Retina (tissue), 1 donor: Measurements from ENCODE around the gene FMN2.
"Not testable (repeated sequence)": the region's sequence is repeated elsewhere in the genome, so short reads cannot be mapped to it uniquely, and the experiment has no call there.

Experiments used
- DNase-seq: peaks from one replicate; pipeline ENCODE4 v3.0.0-alpha.2; 2016

FMN2 gene

GRCh38 chr1:240145120-240145519 lies 53.4 kb downstream of the FMN2 start:
- DNase-seq = no peak

DNA sequence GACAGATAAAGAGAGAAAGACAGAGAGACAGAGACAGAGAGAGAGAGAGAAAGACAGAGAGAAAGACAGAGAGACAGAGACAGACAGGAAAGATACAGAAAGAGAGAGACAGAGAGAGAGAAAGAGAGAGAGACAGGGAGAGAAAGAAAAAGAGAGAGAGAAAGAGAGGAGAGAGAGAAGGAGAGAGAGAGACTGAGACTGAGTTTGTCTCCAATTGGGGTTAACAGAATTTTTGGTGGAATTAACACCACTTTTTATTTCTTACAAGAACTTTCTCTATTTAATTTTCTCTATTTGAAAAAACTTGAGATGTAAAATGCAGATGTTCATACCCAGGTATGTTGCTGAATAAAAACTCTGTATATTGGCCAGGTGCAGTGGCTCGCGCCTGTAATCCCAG lies 56.6 kb downstream of the FMN2 start:
- no peak for DNase-seq

DNA sequence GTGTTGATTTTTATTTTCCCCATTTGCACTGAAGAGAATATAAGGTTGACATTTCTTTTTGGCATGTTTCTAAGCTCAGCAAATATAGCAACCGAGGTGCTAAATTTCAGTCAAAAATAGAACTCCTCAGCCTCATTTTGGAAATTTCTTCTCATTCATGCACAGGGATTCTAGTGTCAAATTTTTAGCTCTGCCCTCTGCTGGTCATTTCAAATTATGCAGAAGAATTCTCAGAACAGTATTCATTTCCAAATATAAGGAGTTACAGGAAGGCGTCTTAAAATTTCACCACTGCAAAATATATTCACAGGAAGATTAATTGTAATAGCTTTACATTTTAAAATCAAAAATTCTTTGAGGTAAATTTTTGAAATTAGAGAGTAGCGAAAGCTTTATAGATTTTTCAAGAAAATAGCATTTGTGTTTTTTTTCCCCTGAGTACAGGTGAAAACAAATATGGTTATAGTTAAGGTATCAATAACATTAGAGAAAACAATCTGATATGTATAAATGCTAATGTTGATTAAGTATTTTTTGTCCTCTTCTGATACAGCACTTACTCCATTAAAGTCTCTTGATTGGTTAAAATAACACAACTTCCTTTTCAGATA lies 57.9 kb downstream of the FMN2 start:
- peak; percentile 28 for DNase-seq

GRCh38 chr1:240151136-240151735 lies 59.6 kb downstream of the FMN2 start:
- DNase-seq = no peak

GRCh38 chr1:240152611-240153297 lies 61.1 kb downstream of the FMN2 start:
- DNase-seq = no peak

GRCh38 chr1:240155605-240156004 lies 63.9 kb downstream of the FMN2 start:
- no peak for DNase-seq

GRCh38 chr1:240164742-240165141 lies 73.1 kb downstream of the FMN2 start:
- no peak for DNase-seq

GRCh38 chr1:240169188-240169587 lies 77.5 kb downstream of the FMN2 start:
- DNase-seq = no peak

- no peak for DNase-seq
Observed at GRCh38 chr1:240170266-240170665, 78.6 kb downstream of the FMN2 start.

- no peak for DNase-seq
Observed at GRCh38 chr1:240170806-240171205, 79.1 kb downstream of the FMN2 start.

GRCh38 chr1:240171907-240172306 lies 80.2 kb downstream of the FMN2 start:
- no peak for DNase-seq

- no peak for DNase-seq
Observed at GRCh38 chr1:240173836-240174235, 82.2 kb downstream of the FMN2 start.

DNA sequence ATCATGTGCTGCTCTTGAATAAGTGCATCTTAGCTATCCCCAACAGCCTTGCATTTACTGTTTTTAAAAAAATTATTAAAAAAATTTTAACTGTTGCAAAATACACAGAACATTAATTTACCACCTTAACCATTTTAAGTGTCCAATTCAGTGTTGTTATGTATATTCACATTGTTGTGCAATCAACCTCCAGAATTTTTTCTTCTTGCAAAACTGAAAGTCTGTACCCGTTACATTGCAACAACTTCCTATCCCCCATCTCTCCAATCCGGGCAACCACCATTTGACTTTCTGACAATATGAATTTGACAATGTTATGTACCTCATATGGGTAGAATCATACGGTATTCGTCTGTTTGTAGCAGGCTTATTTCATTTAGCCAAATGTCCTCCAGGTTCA lies 83.1 kb downstream of the FMN2 start:
- no peak for DNase-seq

DNA sequence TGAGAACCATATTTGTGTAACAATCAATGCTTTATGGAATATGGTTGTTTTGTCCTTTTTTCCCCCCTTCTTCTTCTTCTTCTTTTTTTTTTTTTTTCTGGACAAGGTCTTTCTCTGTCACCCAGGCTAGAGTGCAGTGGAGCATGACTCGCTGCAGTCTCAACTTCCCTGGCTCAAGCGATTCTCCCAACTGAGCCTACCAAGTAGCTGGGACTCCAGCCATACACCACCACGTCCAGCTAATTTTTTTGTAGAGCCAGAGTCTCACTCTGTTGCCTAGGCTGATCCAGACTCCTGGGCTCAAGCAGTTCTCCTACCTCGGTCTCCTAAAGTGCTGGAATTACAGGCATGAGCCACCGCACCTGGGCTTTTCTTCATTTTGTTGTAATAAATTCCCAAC lies 86.7 kb downstream of the FMN2 start:
- no peak for DNase-seq

- not testable (repeated sequence) for DNase-seq
Observed at GRCh38 chr1:240184682-240185081, 93.0 kb downstream of the FMN2 start.

GRCh38 chr1:240188139-240188538 lies 96.5 kb downstream of the FMN2 start:
- no peak for DNase-seq

DNA sequence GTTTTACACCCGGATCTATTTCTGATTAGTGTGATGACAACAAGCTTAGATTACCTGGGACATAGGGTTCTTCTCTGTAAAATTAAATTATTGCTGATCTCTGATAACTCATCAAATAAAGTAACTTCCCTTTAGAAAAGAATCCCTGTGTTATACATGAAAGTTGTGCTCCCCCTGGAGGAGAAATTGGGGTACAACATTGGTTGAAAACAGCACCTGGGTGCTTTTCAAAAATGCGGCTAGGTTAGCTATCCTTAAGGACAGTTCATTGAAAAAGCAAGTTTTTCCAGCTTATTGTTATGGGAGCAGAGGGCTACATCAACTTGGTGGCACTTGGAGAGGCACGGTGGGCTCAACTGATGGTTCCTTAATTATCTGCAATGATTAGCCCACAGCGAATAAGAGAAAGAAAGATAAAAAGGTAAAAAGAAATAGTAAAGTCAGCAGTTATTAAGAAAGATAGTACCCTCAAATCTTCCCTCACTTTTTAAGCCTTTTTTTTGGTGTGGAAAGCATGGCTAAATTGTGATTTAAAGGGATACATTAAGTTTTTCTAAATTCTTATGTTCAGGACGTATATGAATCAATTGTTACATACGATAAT lies 97.8 kb downstream of the FMN2 start:
- DNase-seq = peak; percentile 34

- DNase-seq = peak; percentile 20
Observed at GRCh38 chr1:240190881-240191401, 99.3 kb downstream of the FMN2 start.

DNA sequence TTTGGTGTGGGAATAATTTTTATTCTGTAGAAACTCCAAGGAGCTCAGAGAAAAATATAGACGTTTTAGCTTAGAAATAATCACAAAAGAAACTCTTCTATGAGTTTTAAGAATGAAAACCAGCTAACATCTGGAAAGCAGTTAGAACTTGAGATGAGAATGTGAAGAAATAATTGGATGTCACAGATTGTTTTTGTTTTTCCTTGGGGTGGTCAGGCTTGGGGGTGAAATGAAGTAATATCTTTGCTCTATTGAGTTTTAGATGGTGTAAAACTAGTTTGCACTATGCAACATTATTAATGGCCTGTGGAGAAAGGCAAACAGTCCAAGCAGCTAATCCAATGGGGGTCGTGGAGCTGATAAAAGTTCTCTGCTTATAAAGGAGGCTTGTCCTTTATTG lies 101.2 kb downstream of the FMN2 start:
- DNase-seq = no peak

DNA sequence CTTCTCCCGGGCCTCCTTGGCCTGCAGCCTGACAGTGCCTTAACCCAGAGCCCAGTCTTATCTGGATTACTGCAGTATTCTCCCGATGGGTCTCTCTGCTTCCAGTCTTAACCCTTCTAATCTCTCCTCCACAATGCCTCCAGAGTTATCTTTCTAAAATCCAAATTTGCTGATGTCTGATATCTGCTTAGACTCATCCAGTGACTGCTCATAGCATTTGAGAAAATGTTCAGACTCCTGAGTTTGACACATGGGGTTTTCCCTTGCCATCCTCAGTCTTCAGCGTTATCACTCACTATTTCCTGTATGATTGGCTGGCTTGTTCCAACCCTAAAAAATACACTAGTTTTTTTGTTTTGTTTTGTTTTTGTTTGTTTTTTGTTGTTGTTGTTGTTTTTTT lies 102.0 kb downstream of the FMN2 start:
- no peak for DNase-seq

- DNase-seq = no peak
Observed at GRCh38 chr1:240194120-240194519, 102.4 kb downstream of the FMN2 start.

- DNase-seq = no peak
Observed at GRCh38 chr1:240198376-240198775, 106.7 kb downstream of the FMN2 start.

DNA sequence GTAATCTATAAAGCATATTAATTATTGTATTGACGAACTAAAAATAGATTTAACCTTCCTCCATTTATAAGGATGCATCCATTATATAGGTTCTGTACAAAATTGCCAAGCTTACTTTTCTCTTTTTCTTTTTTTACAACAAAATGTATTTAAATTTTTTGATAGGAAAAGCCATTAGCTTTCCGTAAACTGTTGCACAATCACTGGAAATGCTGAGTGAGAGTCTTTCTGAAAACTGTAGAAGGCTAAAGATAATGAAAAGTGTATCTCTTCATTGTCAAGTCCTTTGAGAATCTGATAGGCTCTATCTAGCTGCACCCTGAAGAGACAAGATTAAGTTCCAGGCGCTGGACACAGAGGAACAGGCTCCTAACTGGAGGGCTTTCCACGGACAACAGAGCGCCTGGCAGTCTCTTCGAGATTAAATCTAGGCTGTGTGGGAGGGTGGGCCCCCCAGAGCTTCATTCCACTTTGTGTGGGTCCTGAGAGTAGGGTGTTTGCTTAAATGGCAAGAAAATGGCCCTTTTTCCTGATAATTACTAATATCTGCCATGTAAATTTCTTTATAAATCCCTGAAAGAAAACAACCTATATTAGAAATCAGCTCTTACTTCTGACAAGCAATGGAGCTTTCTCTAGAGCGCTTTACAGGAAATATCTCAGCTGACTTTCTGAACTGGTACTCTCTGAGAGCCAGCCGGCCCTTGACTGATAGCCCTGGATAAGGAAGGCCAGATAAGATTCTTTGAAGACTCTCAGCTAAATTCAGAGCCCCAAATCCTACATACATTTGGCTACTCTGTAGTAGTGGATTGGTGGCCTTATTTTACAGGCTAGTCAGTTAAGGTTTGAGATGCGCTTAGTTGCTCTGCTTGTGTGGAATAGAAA lies 108.3 kb downstream of the FMN2 start:
- no peak for DNase-seq
